Measurements from ENCODE around the gene HEYL. TPM values are rescaled to one million over a fixed set of nuclear protein-coding genes. Genes with fewer than 3 reads are reported as not detected.

HEYL gene
- total RNA-seq, 2 donors from 2014 or later = 2.6 to 51.9 TPM

- no peak for DNase-seq (ENCODE audit: low spot score)
- Histone ChIP-seq H3K27ac (no peak overlapping the region), H3K27me3 (replicated peaks; ENCODE audit: insufficient read depth) (no peaks in the 10 kb centered on the region), H3K36me3 (no peaks in the 10 kb centered on the region), H3K4me1 (replicated peaks) (no peaks in the 10 kb centered on the region), H3K4me3 (no peak overlapping the region), H3K9me3 (no peaks in the 10 kb centered on the region)
- intact Hi-C loops (cut with DNase I) = no loop called here
- 98% methylated on average over 3 of the region's 3 CpGs for WGBS
- TF ChIP-seq POLR2A (IDR thresholded peaks at IDR 0.05) (no peak), POLR2AphosphoS5 (IDR thresholded peaks at IDR 0.05) (no peak), CTCF (IDR thresholded peaks at IDR 0.05) (no peak)
These were observed 17.0 kb downstream of the HEYL start for GRCh38 chr1:39622427-39622826.

- no peak overlapping the region for H3K4me3 ChIP-seq
- no peaks in the 10 kb centered on the region for H3K9me3 ChIP-seq
- DNase-seq (ENCODE audit: low spot score) = no peak
- no peaks in the 10 kb centered on the region for H3K36me3 ChIP-seq
- TF ChIP-seq POLR2A (IDR thresholded peaks at IDR 0.05) (no peak), POLR2AphosphoS5 (IDR thresholded peaks at IDR 0.05) (no peak), CTCF (IDR thresholded peaks at IDR 0.05) (no peak)
- H3K27ac ChIP-seq = no peak overlapping the region
- intact Hi-C loops (cut with DNase I) = no loop called here
- no peaks in the 10 kb centered on the region for H3K27me3 ChIP-seq (replicated peaks; ENCODE audit: insufficient read depth)
- 86% methylated on average over 3 of the region's 3 CpGs for WGBS
- H3K4me1 ChIP-seq (replicated peaks) = no peaks in the 10 kb centered on the region
These were observed 18.7 kb downstream of the HEYL start for GRCh38 chr1:39620659-39621165.

- 80% methylated on average over 4 of the region's 4 CpGs for WGBS
- no peaks in the 10 kb centered on the region for H3K36me3 ChIP-seq
- no peaks in the 10 kb centered on the region for H3K9me3 ChIP-seq
- H3K27me3 ChIP-seq (replicated peaks; ENCODE audit: insufficient read depth) = no peaks in the 10 kb centered on the region
- H3K4me1 ChIP-seq (replicated peaks) = no peaks in the 10 kb centered on the region
- intact Hi-C loops (cut with DNase I) = no loop called here
- TF ChIP-seq POLR2AphosphoS5 (IDR thresholded peaks at IDR 0.05) (no peak), POLR2A (IDR thresholded peaks at IDR 0.05) (no peak)
- H3K4me3 ChIP-seq = no peak overlapping the region
- no peak for DNase-seq (ENCODE audit: low spot score)
- no peak overlapping the region for H3K27ac ChIP-seq
These were observed 21.9 kb downstream of the HEYL start for GRCh38 chr1:39617488-39618049.

GRCh38 chr1:39615086-39615673 lies 24.3 kb downstream of the HEYL start:
- Histone ChIP-seq H3K27ac (no peak overlapping the region), H3K36me3 (no peaks in the 10 kb centered on the region), H3K4me1 (replicated peaks) (no peaks in the 10 kb centered on the region), H3K4me3 (no peak overlapping the region), H3K27me3 (replicated peaks; ENCODE audit: insufficient read depth) (no peaks in the 10 kb centered on the region), H3K9me3 (no peaks in the 10 kb centered on the region)
- 71% methylated on average over 8 of the region's 8 CpGs for WGBS
- intact Hi-C loops (cut with DNase I) = no loop called here
- TF ChIP-seq CTCF (IDR thresholded peaks at IDR 0.05) (no peak), POLR2A (IDR thresholded peaks at IDR 0.05) (no peak), POLR2AphosphoS5 (IDR thresholded peaks at IDR 0.05) (no peak)
- no peak for DNase-seq (ENCODE audit: low spot score)

- 97% methylated on average over 6 of the region's 6 CpGs for WGBS
- no peaks in the 10 kb centered on the region for H3K4me1 ChIP-seq (replicated peaks)
- H3K4me3 ChIP-seq = no peak overlapping the region
- no peaks in the 10 kb centered on the region for H3K36me3 ChIP-seq
- TF ChIP-seq POLR2A (IDR thresholded peaks at IDR 0.05) (no peak), POLR2AphosphoS5 (IDR thresholded peaks at IDR 0.05) (no peak), CTCF (IDR thresholded peaks at IDR 0.05) (no peak)
- intact Hi-C loops (cut with DNase I) = no loop called here
- H3K27ac ChIP-seq = no peak overlapping the region
- no peak for DNase-seq (ENCODE audit: low spot score)
- H3K9me3 ChIP-seq = no peaks in the 10 kb centered on the region
- no peaks in the 10 kb centered on the region for H3K27me3 ChIP-seq (replicated peaks; ENCODE audit: insufficient read depth)
These were observed 25.0 kb downstream of the HEYL start for GRCh38 chr1:39614488-39614887.
